GM12865 (cell line): Measurements from ENCODE around the gene EML1.

Experiments
- DNase-seq: peaks from one replicate; pipeline ENCODE4 v3.0.0; 2010; ENCODE audit warnings: low read depth
- H3K4me3 ChIP-seq: 2 replicates; pipeline ENCODE4 v1.5.1; 2011; ENCODE audit warnings: mild to moderate bottlenecking, low read depth, low read length, control low read depth
- CTCF ChIP-seq: IDR thresholded peaks from 2 replicates; pipeline ENCODE4 v1.5.1; 2011; ENCODE audit warnings: low read length, control low read depth, low read depth, inconsistent platforms; ENCODE audit not compliant: insufficient read depth; ENCODE audit errors: missing control alignments

The EML1 gene

GRCh38 chr14:99812892-99813291 lies 19.7 kb downstream of the EML1 start:
- no peak for TF ChIP-seq CTCF
- H3K4me3 ChIP-seq: no peak overlapping the region

GRCh38 chr14:99815696-99816095 lies 22.5 kb downstream of the EML1 start:
- no peak overlapping the region for H3K4me3 ChIP-seq
- no peak for TF ChIP-seq CTCF
- DNase-seq: no peak

More at GRCh38 chr14:99812892-99813291, 19.7 kb downstream of the EML1 start:
- DNase-seq: no peak

GRCh38 chr14:99816217-99816616 lies 23.0 kb downstream of the EML1 start:
- DNase-seq: no peak
- no peak overlapping the region for H3K4me3 ChIP-seq
- TF ChIP-seq CTCF: no peak

GRCh38 chr14:99816642-99817041 lies 23.4 kb downstream of the EML1 start:
- H3K4me3 ChIP-seq: no peak overlapping the region
- no peak for TF ChIP-seq CTCF
- DNase-seq: no peak

- no peak for TF ChIP-seq CTCF
- no peak for DNase-seq
- H3K4me3 ChIP-seq: no peak overlapping the region
Measured at GRCh38 chr14:99817331-99817730, 24.1 kb downstream of the EML1 start.

- no peak for TF ChIP-seq CTCF
- no peak for DNase-seq
- H3K4me3 ChIP-seq: no peak overlapping the region
Measured at GRCh38 chr14:99818503-99819036, 25.4 kb downstream of the EML1 start.

- no peak overlapping the region for H3K4me3 ChIP-seq
- no peak for TF ChIP-seq CTCF
- DNase-seq: no peak
Measured at GRCh38 chr14:99819514-99819913, 26.3 kb downstream of the EML1 start.
